GM12801 (cell line): ENCODE results near the gene YWHAB.

Source experiments
- TF ChIP-seq, protein P1 (sequence below): IDR thresholded peaks from one replicate; pipeline ENCODE4 v1.5.1; 2011; ENCODE audit warnings: control low read depth; ENCODE audit not compliant: insufficient read length; ENCODE audit errors: extremely low read depth

YWHAB gene

DNA sequence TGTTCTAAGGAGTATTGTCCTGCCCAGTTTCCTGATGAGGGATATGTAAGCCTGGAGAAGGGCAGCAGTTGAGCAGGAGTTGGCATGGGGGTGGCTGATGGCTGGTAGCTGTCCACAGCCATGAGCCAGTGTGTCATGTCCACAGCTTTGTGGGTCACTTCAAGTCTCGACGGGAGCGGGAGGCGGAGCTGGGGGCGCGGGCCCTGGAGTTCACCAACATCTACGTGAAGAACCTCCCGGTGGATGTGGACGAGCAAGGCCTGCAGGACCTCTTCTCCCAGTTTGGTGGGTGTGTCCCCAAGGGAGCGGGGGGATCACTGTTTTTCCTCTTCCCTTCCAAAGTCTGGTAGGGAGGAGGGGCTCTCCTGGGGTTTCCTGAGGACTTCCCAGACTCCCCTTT is 33.3 kb downstream of the YWHAB start:
- TF ChIP-seq, protein P1, sequence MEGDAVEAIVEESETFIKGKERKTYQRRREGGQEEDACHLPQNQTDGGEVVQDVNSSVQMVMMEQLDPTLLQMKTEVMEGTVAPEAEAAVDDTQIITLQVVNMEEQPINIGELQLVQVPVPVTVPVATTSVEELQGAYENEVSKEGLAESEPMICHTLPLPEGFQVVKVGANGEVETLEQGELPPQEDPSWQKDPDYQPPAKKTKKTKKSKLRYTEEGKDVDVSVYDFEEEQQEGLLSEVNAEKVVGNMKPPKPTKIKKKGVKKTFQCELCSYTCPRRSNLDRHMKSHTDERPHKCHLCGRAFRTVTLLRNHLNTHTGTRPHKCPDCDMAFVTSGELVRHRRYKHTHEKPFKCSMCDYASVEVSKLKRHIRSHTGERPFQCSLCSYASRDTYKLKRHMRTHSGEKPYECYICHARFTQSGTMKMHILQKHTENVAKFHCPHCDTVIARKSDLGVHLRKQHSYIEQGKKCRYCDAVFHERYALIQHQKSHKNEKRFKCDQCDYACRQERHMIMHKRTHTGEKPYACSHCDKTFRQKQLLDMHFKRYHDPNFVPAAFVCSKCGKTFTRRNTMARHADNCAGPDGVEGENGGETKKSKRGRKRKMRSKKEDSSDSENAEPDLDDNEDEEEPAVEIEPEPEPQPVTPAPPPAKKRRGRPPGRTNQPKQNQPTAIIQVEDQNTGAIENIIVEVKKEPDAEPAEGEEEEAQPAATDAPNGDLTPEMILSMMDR, result no peak

DNA sequence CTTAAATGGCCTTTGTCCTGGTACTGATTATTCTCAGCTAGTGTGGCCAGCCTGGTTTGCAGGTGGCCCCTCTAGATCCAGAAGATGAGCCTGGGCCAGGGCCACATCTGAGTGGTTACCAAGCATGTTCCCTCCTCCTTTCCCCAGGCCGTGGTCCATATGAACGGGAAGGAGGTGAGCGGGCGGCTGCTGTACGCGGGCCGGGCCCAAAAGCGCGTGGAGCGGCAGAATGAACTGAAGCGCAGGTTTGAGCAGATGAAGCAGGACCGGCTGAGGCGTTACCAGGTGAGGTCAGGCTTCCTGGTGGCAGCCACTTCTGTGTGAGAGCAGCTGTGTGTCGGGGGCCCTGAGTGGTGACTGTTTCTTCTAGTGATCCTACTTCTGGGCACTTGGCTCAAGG is 35.9 kb downstream of the YWHAB start:
- TF ChIP-seq, protein P1, result no peak

DNA sequence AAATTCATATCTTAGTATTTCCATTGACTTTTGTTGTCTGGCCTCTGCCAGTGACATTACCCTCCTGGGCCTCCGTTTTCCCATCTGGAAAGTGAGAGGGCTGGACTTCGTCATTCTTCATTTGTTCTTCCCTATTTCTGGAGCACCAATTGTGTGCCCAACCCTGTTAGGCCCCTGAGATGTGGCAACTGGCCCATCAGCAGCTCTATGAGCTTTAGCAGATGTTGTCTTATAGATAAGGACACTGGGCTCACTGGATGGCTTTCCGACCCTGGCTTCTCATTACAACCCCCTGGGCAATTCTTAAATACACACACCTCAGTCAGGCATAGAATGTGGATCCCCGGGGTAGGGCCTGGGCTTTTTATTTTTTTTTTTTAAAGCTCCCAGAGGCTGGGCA is 39.0 kb downstream of the YWHAB start:
- TF ChIP-seq, protein P1, result no peak

DNA sequence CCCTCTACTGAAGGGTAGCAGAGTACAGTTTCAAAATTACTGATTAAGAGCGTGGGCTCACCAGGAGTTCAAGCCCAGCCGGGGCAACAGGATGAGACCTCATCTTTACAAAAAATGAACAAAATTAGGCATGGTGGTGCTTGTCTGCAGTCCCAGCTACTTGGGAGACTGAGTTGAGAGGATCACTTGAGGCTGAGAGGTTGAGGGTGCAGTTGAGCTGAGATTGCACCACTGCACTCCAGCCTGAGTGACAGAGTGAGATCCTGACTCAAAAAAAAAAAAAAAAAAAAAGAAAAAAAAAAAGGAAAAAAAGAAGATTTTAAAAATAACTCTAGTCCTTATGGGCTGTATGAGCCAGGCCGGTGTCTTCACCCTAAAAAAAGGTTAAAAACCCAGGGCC is 43.1 kb downstream of the YWHAB start:
- TF ChIP-seq, protein P1, result no peak

DNA sequence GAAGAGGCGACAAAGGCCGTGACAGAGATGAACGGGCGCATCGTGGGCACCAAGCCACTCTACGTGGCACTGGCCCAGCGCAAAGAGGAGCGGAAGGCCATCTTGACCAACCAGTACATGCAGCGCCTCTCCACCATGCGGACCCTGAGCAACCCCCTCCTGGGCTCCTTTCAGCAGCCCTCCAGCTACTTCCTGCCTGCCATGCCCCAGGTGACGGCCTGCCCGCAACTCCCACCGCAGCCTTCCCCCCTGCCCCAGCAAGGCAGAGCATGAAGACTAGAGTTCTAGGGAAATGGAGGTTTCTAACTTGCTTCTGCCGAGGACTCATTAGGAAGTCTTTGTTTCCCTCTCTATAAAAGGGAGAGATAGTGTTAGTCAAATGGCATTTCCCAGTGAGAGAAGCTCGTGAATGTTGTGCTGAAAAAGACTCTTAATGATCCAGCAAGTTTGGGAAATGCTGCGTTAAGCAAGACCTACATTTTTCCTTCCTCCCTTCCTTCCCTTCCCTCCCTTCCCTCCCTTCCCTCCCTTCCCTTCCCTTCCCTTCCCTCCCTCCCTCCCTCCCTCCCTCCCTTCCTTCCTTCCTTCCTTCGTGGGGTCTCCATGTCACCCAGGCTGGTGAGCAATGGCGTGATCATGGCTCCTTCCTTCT is 45.1 kb downstream of the YWHAB start:
- TF ChIP-seq, protein P1, result no peak

DNA sequence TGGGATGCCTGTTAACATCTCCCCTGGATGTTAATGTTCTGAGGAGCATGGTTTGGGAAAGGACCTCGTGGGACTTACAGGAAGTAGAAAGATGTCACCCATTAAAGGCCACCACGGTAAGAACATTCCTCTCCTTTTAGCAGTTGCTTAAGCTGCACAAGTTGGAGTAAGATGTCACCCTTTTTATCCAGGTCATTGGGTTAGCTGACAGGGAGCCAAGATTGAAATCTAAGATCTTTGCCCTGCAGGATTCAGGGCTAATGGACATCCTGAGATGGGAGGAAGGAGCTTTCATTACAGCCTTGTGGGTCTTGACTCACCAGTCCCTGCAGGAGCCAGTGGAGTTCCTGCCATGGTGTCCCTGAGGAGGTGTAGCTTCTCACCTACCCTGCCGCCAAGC is 46.4 kb downstream of the YWHAB start:
- TF ChIP-seq, protein P1, result no peak

DNA sequence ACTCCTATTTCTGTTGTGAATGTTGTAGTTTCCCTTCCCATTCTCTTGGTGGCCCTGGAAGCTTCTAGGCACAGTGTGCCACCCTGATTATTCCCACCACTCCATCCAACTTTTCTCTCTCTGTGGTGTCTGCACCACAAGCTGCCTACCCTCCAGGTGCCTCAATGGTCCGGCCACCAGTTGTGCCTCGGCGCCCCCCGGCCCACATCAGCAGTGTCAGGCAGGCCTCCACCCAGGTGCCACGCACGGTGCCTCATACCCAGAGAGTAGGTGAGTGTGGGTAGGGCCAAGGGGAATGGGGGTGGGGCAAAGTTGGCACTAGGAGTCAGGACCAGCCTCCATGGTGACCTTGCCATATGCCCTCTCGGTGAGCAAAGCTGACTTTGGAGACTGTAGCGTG is 47.4 kb downstream of the YWHAB start:
- TF ChIP-seq, protein P1, result no peak
